ENCODE measurements around the gene AGO1. TPM values are rescaled to one million over a fixed set of nuclear protein-coding genes. Genes with fewer than 3 reads are reported as not detected.

Gene AGO1
- total RNA-seq, 1 experiment from 2014 or later: 28.9 TPM

DNA sequence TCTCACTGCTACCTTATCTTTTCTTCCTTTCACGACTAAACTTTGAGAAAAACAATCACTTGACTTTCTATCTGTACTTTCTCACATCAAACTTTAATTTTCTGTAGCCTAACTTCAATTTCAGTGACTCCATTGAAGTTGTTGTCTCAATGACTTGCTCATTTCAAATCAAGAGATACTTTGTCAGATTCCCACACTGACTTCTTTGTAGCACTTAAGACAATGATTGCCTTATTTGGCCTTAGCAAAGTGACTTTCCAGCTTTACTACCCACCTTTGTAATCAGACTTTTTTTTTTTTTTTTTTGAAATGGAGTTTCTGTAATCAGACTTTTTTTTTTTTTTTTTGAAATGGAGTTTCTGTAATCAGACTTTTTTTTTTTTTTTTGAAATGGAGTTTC, 38.2 kb upstream of the AGO1 start:
- Histone ChIP-seq H3K27me3 (replicated peaks; ENCODE audit: control insufficient read depth, insufficient read depth, low read length) (no peaks in the 10 kb centered on the region), H3K4me3 (ENCODE audit: low read depth, low read length) (no peak overlapping the region), H3K36me3 (ENCODE audit: control insufficient read depth, insufficient read depth, low read length) (no peaks in the 10 kb centered on the region), H3K9me3 (no peaks in the 10 kb centered on the region), H3K4me1 (no peaks in the 10 kb centered on the region)
- DNase-seq: no peak
- no peaks in the 10 kb centered on the region for H3K27me3 Mint-ChIP-seq (ENCODE audit: insufficient read depth, unreplicated experiment)
- BruUV-seq (replicated peaks): no TSS peak
- H3K27ac Mint-ChIP-seq (ENCODE audit: unreplicated experiment): no peak overlapping the region
- H3K4me3 Mint-ChIP-seq (ENCODE audit: unreplicated experiment): no peak overlapping the region
- H3K4me1 Mint-ChIP-seq (ENCODE audit: low read depth, unreplicated experiment): no peaks in the 10 kb centered on the region
- H3K36me3 Mint-ChIP-seq (ENCODE audit: insufficient read depth, unreplicated experiment): peaks cover 12% of the 10 kb centered on the region
- POLR2A ChIA-PET: no interaction called here
- no peaks in the 10 kb centered on the region for H3K9me3 Mint-ChIP-seq (ENCODE audit: unreplicated experiment)
- intact Hi-C loops (cut with micrococcal nuclease; ENCODE audit: unreplicated experiment): no loop called here
- TF ChIP-seq CTCF (IDR thresholded peaks at IDR 0.05; ENCODE audit: insufficient read depth in 1 of 2, low read depth in 1 of 2, low read length in 1 of 2, severe bottlenecking in 1 of 2, unreplicated experiment in 1 of 2): no peak
- CTCF ChIA-PET: no interaction called here

GRCh38 chr1:35845766-35846165, 37.2 kb upstream of the AGO1 start:
- POLR2A ChIA-PET: no interaction called here
- Histone ChIP-seq H3K4me3 (ENCODE audit: low read depth, low read length) (no peak overlapping the region), H3K9me3 (no peaks in the 10 kb centered on the region), H3K36me3 (ENCODE audit: control insufficient read depth, insufficient read depth, low read length) (no peaks in the 10 kb centered on the region), H3K4me1 (no peaks in the 10 kb centered on the region), H3K27me3 (replicated peaks; ENCODE audit: control insufficient read depth, insufficient read depth, low read length) (no peaks in the 10 kb centered on the region)
- Mint-ChIP-seq H3K36me3 (ENCODE audit: insufficient read depth, unreplicated experiment) (peaks cover 12% of the 10 kb centered on the region), H3K9me3 (ENCODE audit: unreplicated experiment) (no peaks in the 10 kb centered on the region), H3K4me3 (ENCODE audit: unreplicated experiment) (no peak overlapping the region), H3K4me1 (ENCODE audit: low read depth, unreplicated experiment) (no peaks in the 10 kb centered on the region), H3K27ac (ENCODE audit: unreplicated experiment) (no peak overlapping the region), H3K27me3 (ENCODE audit: insufficient read depth, unreplicated experiment) (no peaks in the 10 kb centered on the region)
- no peak for TF ChIP-seq CTCF (IDR thresholded peaks at IDR 0.05; ENCODE audit: insufficient read depth in 1 of 2, low read depth in 1 of 2, low read length in 1 of 2, severe bottlenecking in 1 of 2, unreplicated experiment in 1 of 2)
- no peak for DNase-seq
- BruUV-seq (replicated peaks): no TSS peak
- intact Hi-C loops (cut with micrococcal nuclease; ENCODE audit: unreplicated experiment): no loop called here
- CTCF ChIA-PET: no interaction called here

DNA sequence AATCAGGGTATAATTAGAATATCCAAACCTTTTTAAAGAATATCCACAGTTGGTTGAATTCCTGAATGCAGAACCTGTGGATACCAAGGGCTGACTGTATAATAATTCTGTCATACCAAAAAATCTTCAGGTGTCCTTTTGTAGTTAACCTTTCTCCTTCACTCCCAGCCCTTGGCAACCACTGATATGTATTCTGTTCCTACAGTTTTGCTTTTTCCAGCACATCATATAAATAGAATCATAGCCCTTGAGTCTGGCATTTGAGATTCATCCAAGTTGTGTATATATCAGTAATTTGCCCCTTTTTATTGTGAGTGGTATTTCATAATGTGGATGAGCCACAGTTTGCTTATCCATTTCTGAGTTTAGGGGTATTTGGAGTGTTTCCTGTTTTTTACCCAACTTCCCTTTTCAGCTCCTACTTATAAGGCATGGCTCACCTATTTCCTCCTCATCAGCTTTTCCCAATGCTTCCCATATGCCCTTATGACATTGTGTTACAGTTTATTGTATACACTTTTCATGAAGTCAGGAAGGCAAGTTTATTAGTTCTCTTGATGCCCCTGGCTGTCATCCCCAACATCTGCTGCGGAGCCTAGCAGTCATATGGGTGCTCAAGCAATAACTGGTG, 35.0 kb upstream of the AGO1 start:
- H3K4me3 Mint-ChIP-seq (ENCODE audit: unreplicated experiment): no peak overlapping the region
- no peaks in the 10 kb centered on the region for H3K4me1 ChIP-seq
- H3K4me1 Mint-ChIP-seq (ENCODE audit: low read depth, unreplicated experiment): no peaks in the 10 kb centered on the region
- CTCF ChIA-PET: no interaction called here
- TF ChIP-seq CTCF (IDR thresholded peaks at IDR 0.05; ENCODE audit: insufficient read depth in 1 of 2, low read depth in 1 of 2, low read length in 1 of 2, severe bottlenecking in 1 of 2, unreplicated experiment in 1 of 2): no peak
- DNase-seq: no peak
- H3K36me3 ChIP-seq (ENCODE audit: control insufficient read depth, insufficient read depth, low read length): no peaks in the 10 kb centered on the region
- no peak overlapping the region for H3K27ac Mint-ChIP-seq (ENCODE audit: unreplicated experiment)
- H3K27me3 Mint-ChIP-seq (ENCODE audit: insufficient read depth, unreplicated experiment): no peaks in the 10 kb centered on the region
- peaks cover 7% of the 10 kb centered on the region for H3K36me3 Mint-ChIP-seq (ENCODE audit: insufficient read depth, unreplicated experiment)
- no peaks in the 10 kb centered on the region for H3K9me3 Mint-ChIP-seq (ENCODE audit: unreplicated experiment)
- H3K9me3 ChIP-seq: no peaks in the 10 kb centered on the region
- intact Hi-C loops (cut with micrococcal nuclease; ENCODE audit: unreplicated experiment): no loop called here
- POLR2A ChIA-PET: no interaction called here
- no TSS peak for BruUV-seq (replicated peaks)
- no peak overlapping the region for H3K4me3 ChIP-seq (ENCODE audit: low read depth, low read length)
- no peaks in the 10 kb centered on the region for H3K27me3 ChIP-seq (replicated peaks; ENCODE audit: control insufficient read depth, insufficient read depth, low read length)

All from Caco-2 (cell line).